Fibroblast of villous mesenchyme (primary cell): ENCODE measurements around the gene ZNF738. TPM values are rescaled to one million over a fixed set of nuclear protein-coding genes. Genes with fewer than 3 reads are reported as not detected.

Source experiments
- DNase-seq: peaks from one replicate; pipeline ENCODE4 v3.0.0-alpha.2; 2010; ENCODE audit warnings: low read depth
- H3K4me3 ChIP-seq: 2 replicates; pipeline ENCODE4 v1.5.1; 2011; ENCODE audit warnings: low read depth, mild to moderate bottlenecking, low read length
- total RNA-seq: library from RNA; depleted of rRNA; stranded (reverse); fragments of >200 nt; gene quantifications from 2 replicates; pipeline ENCODE4 v1.2.3, GENCODE V29; 2012
- TF ChIP-seq, protein P1 (sequence below): IDR thresholded peaks from 2 replicates; pipeline ENCODE4 v1.5.1; 2012; ENCODE audit warnings: low read depth, mild to moderate bottlenecking, low read length; ENCODE audit not compliant: insufficient read depth

ZNF738 gene
- total RNA-seq, 1 donor = 9.1 TPM

DNA sequence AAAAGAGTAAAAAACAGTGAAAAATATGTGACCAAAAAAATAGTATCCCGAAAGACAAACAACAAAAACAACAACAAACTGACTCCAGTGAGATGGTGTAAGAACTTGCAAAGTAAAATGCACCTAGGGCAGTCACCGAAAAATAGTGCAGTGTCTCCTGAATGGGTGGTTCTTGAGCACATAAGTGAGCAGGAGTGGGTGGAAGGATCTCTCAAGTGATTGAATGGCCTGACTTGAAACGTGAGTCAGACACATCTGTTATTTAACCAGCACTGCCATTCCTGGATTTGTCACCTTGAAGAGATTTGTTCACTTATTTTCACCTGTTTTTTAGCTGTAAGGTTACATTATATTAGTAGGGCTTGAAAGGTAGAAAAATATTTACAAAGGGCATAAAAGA is 3.5 kb downstream of the ZNF738 start:
- TF ChIP-seq, protein P1, sequence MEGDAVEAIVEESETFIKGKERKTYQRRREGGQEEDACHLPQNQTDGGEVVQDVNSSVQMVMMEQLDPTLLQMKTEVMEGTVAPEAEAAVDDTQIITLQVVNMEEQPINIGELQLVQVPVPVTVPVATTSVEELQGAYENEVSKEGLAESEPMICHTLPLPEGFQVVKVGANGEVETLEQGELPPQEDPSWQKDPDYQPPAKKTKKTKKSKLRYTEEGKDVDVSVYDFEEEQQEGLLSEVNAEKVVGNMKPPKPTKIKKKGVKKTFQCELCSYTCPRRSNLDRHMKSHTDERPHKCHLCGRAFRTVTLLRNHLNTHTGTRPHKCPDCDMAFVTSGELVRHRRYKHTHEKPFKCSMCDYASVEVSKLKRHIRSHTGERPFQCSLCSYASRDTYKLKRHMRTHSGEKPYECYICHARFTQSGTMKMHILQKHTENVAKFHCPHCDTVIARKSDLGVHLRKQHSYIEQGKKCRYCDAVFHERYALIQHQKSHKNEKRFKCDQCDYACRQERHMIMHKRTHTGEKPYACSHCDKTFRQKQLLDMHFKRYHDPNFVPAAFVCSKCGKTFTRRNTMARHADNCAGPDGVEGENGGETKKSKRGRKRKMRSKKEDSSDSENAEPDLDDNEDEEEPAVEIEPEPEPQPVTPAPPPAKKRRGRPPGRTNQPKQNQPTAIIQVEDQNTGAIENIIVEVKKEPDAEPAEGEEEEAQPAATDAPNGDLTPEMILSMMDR = no peak
- DNase-seq = no peak
- H3K4me3 ChIP-seq = no peak overlapping the region

DNA sequence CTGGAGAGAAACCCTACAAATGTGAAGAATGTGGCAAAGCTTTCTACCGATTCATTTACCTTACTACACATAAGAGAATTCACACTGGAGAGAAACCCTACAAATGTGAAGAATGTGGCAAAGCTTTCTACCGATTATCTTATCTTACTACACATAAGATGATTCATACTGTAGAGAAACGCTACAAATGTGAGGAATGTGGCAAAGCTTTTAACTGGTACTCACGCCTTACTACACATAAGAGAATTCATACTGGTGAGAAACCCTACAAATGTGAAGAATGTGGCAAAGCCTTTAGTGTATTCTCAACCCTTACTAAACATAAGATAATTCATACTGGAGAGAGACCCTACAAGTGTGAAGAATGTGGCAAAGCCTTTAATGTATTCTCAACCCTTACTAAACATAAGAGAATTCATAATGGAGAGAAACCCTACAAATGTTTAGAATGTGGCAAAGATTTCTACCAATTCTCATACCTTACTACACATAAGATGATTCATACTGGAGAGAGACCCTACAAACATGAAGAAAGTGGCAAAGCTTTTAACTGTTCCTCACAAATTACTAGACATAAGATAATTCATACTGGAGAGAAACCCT is 25.3 kb downstream of the ZNF738 start:
- H3K4me3 ChIP-seq = no peak overlapping the region
- DNase-seq = no peak
- TF ChIP-seq, protein P1 = no peak

DNA sequence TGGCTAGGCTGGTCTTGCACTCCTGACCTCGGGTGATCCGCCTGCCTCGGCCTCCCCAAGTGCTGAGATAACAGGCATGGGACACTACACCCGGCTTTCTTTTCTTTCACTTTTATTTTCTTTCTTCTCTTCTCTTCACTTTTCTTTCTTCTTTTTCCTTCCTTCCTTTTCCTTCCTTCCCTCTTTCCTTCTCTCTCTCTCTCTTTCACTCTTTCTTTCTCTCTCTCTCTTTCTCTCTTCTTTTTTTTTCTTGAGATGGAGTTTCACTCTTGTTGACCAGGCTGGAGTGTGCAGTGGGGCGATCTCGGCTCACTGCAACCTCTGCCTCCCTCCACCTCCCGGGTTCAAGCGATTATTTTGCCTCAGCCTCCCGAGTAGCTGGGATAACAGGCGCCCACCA is 37.3 kb downstream of the ZNF738 start:
- no peak overlapping the region for H3K4me3 ChIP-seq
- DNase-seq = no peak
- TF ChIP-seq, protein P1 = no peak

DNA sequence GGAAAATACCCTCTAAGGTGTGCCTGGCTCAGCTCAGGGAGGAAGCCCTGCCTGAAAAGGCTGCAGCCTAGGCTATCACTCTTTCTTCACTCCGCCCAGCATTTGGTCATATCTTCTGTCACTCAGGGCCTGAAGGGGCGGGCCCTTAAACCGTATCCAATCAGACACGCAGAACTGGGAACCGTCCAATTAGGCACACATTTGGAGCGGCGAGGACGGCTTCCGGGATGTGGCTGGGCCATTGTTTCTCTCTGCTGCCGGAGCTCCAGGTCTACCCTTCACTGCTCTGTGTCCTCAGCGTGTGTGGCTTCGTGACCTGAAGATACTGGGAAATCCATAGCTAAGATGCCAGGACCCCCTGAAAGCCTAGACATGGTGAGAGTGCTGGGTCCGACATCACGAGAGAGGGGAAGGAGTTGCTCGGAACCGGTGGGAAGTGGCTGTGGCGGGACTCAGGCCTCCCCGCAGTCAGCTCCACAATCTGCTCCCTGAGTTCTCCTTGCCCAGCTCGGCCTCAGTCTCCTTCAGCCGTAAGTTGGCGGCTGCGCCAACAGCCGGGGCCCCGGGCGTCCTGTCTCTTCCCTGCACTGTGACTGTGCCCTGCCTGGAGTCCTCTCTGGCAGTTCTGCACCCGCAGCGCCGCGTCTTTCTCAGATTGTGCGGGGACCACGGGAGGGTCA is 38.2 kb downstream of the ZNF738 start, which contains the start of gene ZNF493:
ZNF493 (plus strand) TSS at position 241 of the 680 bp plus-strand sequence; CDS start at position 346, 105 bp downstream.
- DNase-seq = peak; percentile 95
- peak within 1 kb of the TSS; percentile 77 for H3K4me3 ChIP-seq
- TF ChIP-seq, protein P1 = no peak

DNA sequence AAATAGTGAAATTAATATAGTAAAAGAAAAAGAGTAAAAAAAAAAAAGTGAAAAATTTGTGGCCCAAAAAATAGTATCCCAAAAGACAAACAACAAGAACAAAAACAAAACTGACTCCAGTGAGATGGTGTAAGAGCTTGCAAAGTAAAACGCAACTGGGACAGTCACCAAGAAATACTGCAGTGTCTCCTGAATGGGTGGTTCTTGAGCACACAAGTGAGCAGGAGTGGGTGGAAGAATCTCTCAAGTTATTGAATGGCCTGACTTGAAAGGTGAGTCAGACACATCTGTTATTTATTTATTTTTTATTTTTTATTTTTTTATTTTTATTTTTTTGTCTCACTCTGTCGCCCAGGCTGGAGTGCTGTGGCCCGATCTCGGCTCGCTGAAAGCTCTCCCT is 40.1 kb downstream of the ZNF738 start:
- TF ChIP-seq, protein P1 = no peak
- H3K4me3 ChIP-seq = no peak overlapping the region
- peak; percentile 11 for DNase-seq

DNA sequence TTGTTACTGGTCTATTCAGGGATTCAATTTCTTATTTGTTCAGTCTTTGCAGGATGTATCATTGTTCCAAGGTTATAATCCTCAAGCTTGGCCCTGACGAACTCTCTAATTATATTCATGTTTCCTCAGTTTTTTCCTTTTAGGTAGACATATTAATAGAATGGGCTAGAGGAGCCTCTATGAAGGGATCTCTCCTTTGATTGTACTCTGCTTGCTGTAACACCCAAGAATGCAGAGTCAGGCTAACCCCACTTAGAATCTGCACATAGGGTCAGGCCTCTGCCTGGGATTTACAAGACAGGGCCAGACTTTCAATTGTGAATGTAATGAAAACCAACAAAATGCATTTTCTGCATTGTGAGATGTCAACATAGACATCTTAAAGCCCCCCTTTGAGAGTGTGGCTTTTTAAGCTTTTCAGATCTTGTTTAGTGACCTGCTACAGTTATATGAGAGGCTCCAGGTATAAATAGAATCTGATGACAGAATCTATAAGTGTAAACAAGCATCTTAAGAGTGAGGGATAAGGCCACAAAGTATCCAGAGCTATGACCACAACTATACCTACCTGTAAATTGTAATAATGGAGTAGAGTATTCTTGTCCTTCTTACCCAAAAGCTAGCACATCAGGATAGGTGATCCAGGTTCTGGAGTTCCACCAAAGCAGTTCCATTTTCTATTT is 43.6 kb downstream of the ZNF738 start:
- TF ChIP-seq, protein P1 = no peak
- H3K4me3 ChIP-seq = no peak overlapping the region
- DNase-seq = no peak
